Esophagus muscularis mucosa (tissue), 4 donors: ENCODE measurements around the gene KCNIP3. TPM values are rescaled to one million over a fixed set of nuclear protein-coding genes. Genes with fewer than 3 reads are reported as not detected.

Experiments
- DNase-seq: peaks from one replicate; pipeline ENCODE4 v3.0.0-alpha.2; 2017; ENCODE audit errors: extremely low spot score
- H3K27ac ChIP-seq, 4 donors: fragments of 200-600 bp; sonication (generic); replicated peaks in 1 of 4; 1 replicate in 3 of 4; 2 replicates in 1 of 4; pipeline ENCODE4 v1.5.1; 2016 to 2019; ENCODE audit warnings: mild to moderate bottlenecking in 1 of 4
- H3K27me3 ChIP-seq, 4 donors: fragments of 200-600 bp; sonication (generic); one replicate each; pipeline versions ENCODE4 v1.5.1 to v1.6.0; 2016 to 2019
- H3K36me3 ChIP-seq, 4 donors: fragments of 200-600 bp; sonication (generic); one replicate each; pipeline ENCODE4 v1.5.1; 2016 to 2019
- H3K4me1 ChIP-seq, 4 donors: fragments of 200-600 bp; sonication (generic); one replicate each; pipeline ENCODE4 v1.5.1; 2016 to 2019
- H3K4me3 ChIP-seq, 4 donors: fragments of 200-600 bp; sonication (generic); 1 replicate in 2 of 4; 2 replicates in 2 of 4; pipeline ENCODE4 v1.5.1; 2016 to 2019; ENCODE audit warnings: mild to moderate bottlenecking in 4 of 4, moderate library complexity in 1 of 4
- H3K9me3 ChIP-seq, 4 donors: fragments of 200-600 bp; sonication (generic); 1 replicate in 3 of 4; 2 replicates in 1 of 4; pipeline ENCODE4 v1.5.1; 2016 to 2019
- CTCF ChIP-seq, 3 experiments: fragments of 200-600 bp in 2 of 3; fragments of 450-650 bp in 1 of 3; sonication (generic) in 2 of 3; IDR thresholded peaks; one replicate each; pipeline ENCODE4 v1.5.1; 2017 to 2019; ENCODE audit warnings: antibody characterized with exemption in 3 of 3, mild to moderate bottlenecking in 2 of 3, moderate library complexity in 1 of 3
- EP300 ChIP-seq: sonication (generic); formaldehyde crosslinking; IDR thresholded peaks from one replicate; pipeline ENCODE4 v1.6.1; 2017; ENCODE audit warnings: antibody characterized with exemption
- POLR2A ChIP-seq: fragments of 450-650 bp; IDR thresholded peaks from one replicate; pipeline ENCODE4 v1.6.1; 2017; ENCODE audit warnings: antibody characterized with exemption, moderate library complexity, mild to moderate bottlenecking, low read depth
- POLR2AphosphoS5 ChIP-seq, 2 donors: sonication (generic); formaldehyde crosslinking; IDR thresholded peaks; one replicate each; pipeline ENCODE4 v1.6.1; 2017; ENCODE audit warnings: antibody characterized with exemption in 2 of 2
- WGBS: methylation state at CpG from one replicate; pipeline ENCODE4 v1.1.5; 2018; 5-methylcytosine and 5-hydroxymethylcytosine counted together
- intact Hi-C: fragments of 100-400 bp; cut with DNase I; formaldehyde crosslinking; loops from one replicate; pipeline ENCODE4 v1.15.1; 2023
- total RNA-seq, 4 donors: library from RNA; depleted of rRNA; stranded (reverse); fragments of >200 nt; gene quantifications; one replicate each; pipeline versions ENCODE4 v1.1.0 to v1.2.1, GENCODE V29; 2016

KCNIP3 gene
- total RNA-seq, 4 donors from 2014 or later = 15.8 to 29.9 (median 23.0) TPM

- DNase-seq = no peak
- no peaks in the 10 kb centered on the region for H3K27me3 ChIP-seq
- no peak overlapping the region for H3K27ac ChIP-seq
- H3K4me1 ChIP-seq = peaks cover 3 to 10% (median 9%) of the 10 kb centered on the region in 4 donors
- intact Hi-C loops = no loop called here
- H3K9me3 ChIP-seq = peaks cover 0 to 5% (median 0%) of the 10 kb centered on the region in 4 donors
- WGBS = 64% methylated on average over 3 of the region's 5 CpGs
- no peak overlapping the region for H3K4me3 ChIP-seq
- H3K36me3 ChIP-seq = peaks cover 0 to 3% (median 0%) of the 10 kb centered on the region in 4 donors
- no peak for TF ChIP-seq POLR2AphosphoS5 (IDR thresholded peaks at IDR 0.05)
- TF ChIP-seq CTCF (IDR thresholded peaks at IDR 0.05) = no peak
- TF ChIP-seq POLR2A = no peak
Measured at GRCh38 chr2:95359501-95359930, 62.4 kb downstream of the KCNIP3 start.

- 90% methylated on average over 6 of the region's 9 CpGs for WGBS
- intact Hi-C loops = no loop called here
- Histone ChIP-seq H3K27me3 (no peaks in the 10 kb centered on the region), H3K4me1 (peaks cover 3 to 10% (median 9%) of the 10 kb centered on the region in 4 donors), H3K27ac (no peak overlapping the region), H3K36me3 (no peaks in the 10 kb centered on the region), H3K4me3 (no peak overlapping the region), H3K9me3 (no peaks in the 10 kb centered on the region)
- TF ChIP-seq POLR2A (no peak), CTCF (IDR thresholded peaks at IDR 0.05) (no peak), POLR2AphosphoS5 (IDR thresholded peaks at IDR 0.05) (no peak), EP300 (no peak)
- DNase-seq = no peak
Measured at GRCh38 chr2:95361216-95361980, 64.3 kb downstream of the KCNIP3 start.

- 88% methylated on average over 9 of the region's 9 CpGs for WGBS
- intact Hi-C loops = no loop called here
- no peak for DNase-seq
Measured at GRCh38 chr2:95362486-95362885, 65.3 kb downstream of the KCNIP3 start.

DNA sequence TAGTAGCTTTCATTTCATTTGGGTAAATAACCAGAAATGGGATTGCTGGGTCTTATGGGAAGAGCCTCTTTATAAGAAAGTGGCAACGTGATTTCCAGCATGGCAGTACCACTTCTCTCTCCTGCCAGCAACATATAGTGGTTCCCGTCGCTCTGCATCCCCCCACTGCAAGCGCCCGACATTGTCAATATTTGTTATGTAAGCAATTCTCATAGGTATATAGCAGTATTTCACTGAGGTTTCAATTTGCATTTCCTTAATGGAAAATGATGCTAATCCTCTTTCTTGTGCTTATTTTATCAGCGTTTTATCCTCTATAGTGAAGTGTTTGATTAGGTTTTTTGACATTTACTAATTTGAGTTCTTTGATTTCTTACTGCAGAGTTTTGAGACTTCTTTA, 69.4 kb downstream of the KCNIP3 start:
- intact Hi-C loops = no loop called here
- TF ChIP-seq CTCF (IDR thresholded peaks at IDR 0.05) = no peak
- TF ChIP-seq POLR2A = no peak
- TF ChIP-seq EP300 = no peak
- TF ChIP-seq POLR2AphosphoS5 (IDR thresholded peaks at IDR 0.05) = no peak
- 86% methylated on average over 6 of the region's 6 CpGs for WGBS

More at GRCh38 chr2:95362486-95362885, 65.3 kb downstream of the KCNIP3 start:
- TF ChIP-seq EP300 (no peak), POLR2AphosphoS5 (IDR thresholded peaks at IDR 0.05) (no peak), POLR2A (no peak), CTCF (IDR thresholded peaks at IDR 0.05) (no peak)
- no peaks in the 10 kb centered on the region for H3K36me3 ChIP-seq
- no peaks in the 10 kb centered on the region for H3K27me3 ChIP-seq
- no peak overlapping the region for H3K4me3 ChIP-seq
- no peaks in the 10 kb centered on the region for H3K9me3 ChIP-seq
- H3K27ac ChIP-seq = no peak overlapping the region
- H3K4me1 ChIP-seq = peaks cover 3 to 10% (median 9%) of the 10 kb centered on the region in 4 donors

More for the DNA sequence above, 69.4 kb downstream of the KCNIP3 start:
- peaks cover 0 to 4% (median 0%) of the 10 kb centered on the region in 4 donors for H3K9me3 ChIP-seq
- no peak for DNase-seq
- H3K4me1 ChIP-seq = no peaks in the 10 kb centered on the region
- no peaks in the 10 kb centered on the region for H3K27me3 ChIP-seq
- H3K4me3 ChIP-seq = no peak overlapping the region
- no peak overlapping the region for H3K27ac ChIP-seq
- no peaks in the 10 kb centered on the region for H3K36me3 ChIP-seq
